ENCODE measurements around the gene MAST4. TPM values are rescaled to one million over a fixed set of nuclear protein-coding genes. Genes with fewer than 3 reads are reported as not detected.

Gene MAST4
- polyA plus RNA-seq, 1 donor (not counting 4 experiments of a cell fraction or from before 2014, with no cell fraction given): 19.8 TPM

- peaks cover 2% of the 10 kb centered on the region for H4K20me1 ChIP-seq (ENCODE audit: control insufficient read depth, extremely low read depth, insufficient read depth, low read length)
- no peaks in the 10 kb centered on the region for H3K36me3 ChIP-seq (ENCODE audit: control insufficient read depth in 2 of 2, extremely low read depth in 1 of 2, insufficient read depth in 2 of 2, low read length in 2 of 2)
- FAIRE-seq (peak; percentile 63), DNase-seq (ENCODE audit: low read depth, low spot score) (no peak)
- peak overlapping the region; percentile 71 to 84 (median 76) for H3K4me3 ChIP-seq (ENCODE audit: control insufficient read depth in 2 of 3, extremely low read depth in 1 of 3, insufficient read depth in 2 of 3, low read depth in 1 of 3, low read length in 3 of 3)
- H3K9me1 ChIP-seq (ENCODE audit: control insufficient read depth, extremely low read depth, insufficient read depth, low read length): no peaks in the 10 kb centered on the region
- peak overlapping the region; percentile 17 for H3K27ac ChIP-seq (ENCODE audit: control insufficient read depth, insufficient read depth, low read length)
- H2AFZ ChIP-seq (ENCODE audit: control insufficient read depth, low read length): peak overlapping the region; percentile 27
- H3K9me3 ChIP-seq (ENCODE audit: control insufficient read depth, low read depth, low read length): no peaks in the 10 kb centered on the region
- H3K4me1 ChIP-seq (ENCODE audit: control insufficient read depth, extremely low read depth, insufficient read depth, low read length): peaks cover 22% of the 10 kb centered on the region
- TF ChIP-seq EZH2 (IDR thresholded peaks at IDR 0.05; ENCODE audit: low read length): peak; percentile 28
- TF ChIP-seq, protein P1, sequence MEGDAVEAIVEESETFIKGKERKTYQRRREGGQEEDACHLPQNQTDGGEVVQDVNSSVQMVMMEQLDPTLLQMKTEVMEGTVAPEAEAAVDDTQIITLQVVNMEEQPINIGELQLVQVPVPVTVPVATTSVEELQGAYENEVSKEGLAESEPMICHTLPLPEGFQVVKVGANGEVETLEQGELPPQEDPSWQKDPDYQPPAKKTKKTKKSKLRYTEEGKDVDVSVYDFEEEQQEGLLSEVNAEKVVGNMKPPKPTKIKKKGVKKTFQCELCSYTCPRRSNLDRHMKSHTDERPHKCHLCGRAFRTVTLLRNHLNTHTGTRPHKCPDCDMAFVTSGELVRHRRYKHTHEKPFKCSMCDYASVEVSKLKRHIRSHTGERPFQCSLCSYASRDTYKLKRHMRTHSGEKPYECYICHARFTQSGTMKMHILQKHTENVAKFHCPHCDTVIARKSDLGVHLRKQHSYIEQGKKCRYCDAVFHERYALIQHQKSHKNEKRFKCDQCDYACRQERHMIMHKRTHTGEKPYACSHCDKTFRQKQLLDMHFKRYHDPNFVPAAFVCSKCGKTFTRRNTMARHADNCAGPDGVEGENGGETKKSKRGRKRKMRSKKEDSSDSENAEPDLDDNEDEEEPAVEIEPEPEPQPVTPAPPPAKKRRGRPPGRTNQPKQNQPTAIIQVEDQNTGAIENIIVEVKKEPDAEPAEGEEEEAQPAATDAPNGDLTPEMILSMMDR (optimal IDR thresholded peaks at IDR 0.05 in 1 of 3, IDR thresholded peaks at IDR 0.05 in 1 of 3, conservative IDR thresholded peaks at IDR 0.05 in 1 of 3; ENCODE audit: extremely low read depth in 1 of 3, insufficient read depth in 2 of 3, low read length in 3 of 3): peak in 2 of 3 experiments; percentile 28 to 43
- peak overlapping the region; percentile 98 for H3K4me2 ChIP-seq (ENCODE audit: control insufficient read depth, extremely low read depth, insufficient read depth, low read depth, low read length)
- peaks cover 14% of the 10 kb centered on the region for H3K27me3 ChIP-seq (ENCODE audit: control insufficient read depth, extremely low read depth, insufficient read depth, low read length)
- H3K79me2 ChIP-seq (ENCODE audit: control insufficient read depth, insufficient read depth, low read length): no peaks in the 10 kb centered on the region
- dilution Hi-C loops (cut with MboI; ENCODE audit: extremely low pct_ligation_motif_present, low sequenced_read_pairs): no loop called here
- H3K9ac ChIP-seq (ENCODE audit: control insufficient read depth, extremely low read depth, insufficient read depth, low read length): peak overlapping the region; percentile 71
Measured at GRCh38 chr5:66597183-66597757, 1.1 kb downstream of the MAST4 start.

DNA sequence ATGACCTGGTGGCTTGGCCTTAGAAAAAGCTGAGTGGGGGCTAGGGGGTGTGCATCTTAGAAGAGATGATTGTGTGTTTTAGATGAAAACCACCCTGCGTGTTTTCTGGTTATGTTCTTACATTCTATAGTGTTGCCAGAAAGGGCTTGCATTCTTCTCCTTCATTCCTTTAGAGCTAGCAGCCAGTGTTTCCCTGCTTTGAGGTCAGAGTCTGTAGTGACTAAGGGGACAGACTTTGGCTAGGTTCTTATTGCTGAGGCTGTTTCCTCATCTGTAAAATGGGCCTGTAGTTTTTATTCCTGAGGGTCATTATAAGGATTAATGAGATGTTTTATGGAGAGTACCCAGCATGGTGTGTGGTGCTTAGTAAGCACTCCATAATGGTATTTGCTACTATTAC is 6.4 kb downstream of the MAST4 start:
- dilution Hi-C loops (cut with MboI; ENCODE audit: extremely low pct_ligation_motif_present, low sequenced_read_pairs): no loop called here
- H3K79me2 ChIP-seq (ENCODE audit: control insufficient read depth, insufficient read depth, low read length): no peaks in the 10 kb centered on the region
- no peaks in the 10 kb centered on the region for H3K36me3 ChIP-seq (ENCODE audit: control insufficient read depth in 2 of 2, extremely low read depth in 1 of 2, insufficient read depth in 2 of 2, low read length in 2 of 2)
- TF ChIP-seq EZH2 (IDR thresholded peaks at IDR 0.05; ENCODE audit: low read length): no peak
- TF ChIP-seq, protein P1 (optimal IDR thresholded peaks at IDR 0.05 in 1 of 3, IDR thresholded peaks at IDR 0.05 in 1 of 3, conservative IDR thresholded peaks at IDR 0.05 in 1 of 3; ENCODE audit: extremely low read depth in 1 of 3, insufficient read depth in 2 of 3, low read length in 3 of 3): no peak
- no peak overlapping the region for H3K4me3 ChIP-seq (ENCODE audit: control insufficient read depth in 2 of 3, extremely low read depth in 1 of 3, insufficient read depth in 2 of 3, low read depth in 1 of 3, low read length in 3 of 3)
- H3K27ac ChIP-seq (ENCODE audit: control insufficient read depth, insufficient read depth, low read length): no peak overlapping the region
- H3K27me3 ChIP-seq (ENCODE audit: control insufficient read depth, extremely low read depth, insufficient read depth, low read length): peaks cover 4% of the 10 kb centered on the region
- H3K9me3 ChIP-seq (ENCODE audit: control insufficient read depth, low read depth, low read length): no peaks in the 10 kb centered on the region
- peaks cover 2% of the 10 kb centered on the region for H4K20me1 ChIP-seq (ENCODE audit: control insufficient read depth, extremely low read depth, insufficient read depth, low read length)
- no peak overlapping the region for H3K9ac ChIP-seq (ENCODE audit: control insufficient read depth, extremely low read depth, insufficient read depth, low read length)
- H3K9me1 ChIP-seq (ENCODE audit: control insufficient read depth, extremely low read depth, insufficient read depth, low read length): no peaks in the 10 kb centered on the region
- DNase-seq (ENCODE audit: low read depth, low spot score) (no peak), FAIRE-seq (no peak)
- no peak overlapping the region for H3K4me2 ChIP-seq (ENCODE audit: control insufficient read depth, extremely low read depth, insufficient read depth, low read depth, low read length)
- H3K4me1 ChIP-seq (ENCODE audit: control insufficient read depth, extremely low read depth, insufficient read depth, low read length): peaks cover 19% of the 10 kb centered on the region
- H2AFZ ChIP-seq (ENCODE audit: control insufficient read depth, low read length): no peak overlapping the region

Measured in keratinocyte (primary cell).